Vagina (tissue), 2 donors: ENCODE measurements around the gene DNASE1L3. TPM values are rescaled to one million over a fixed set of nuclear protein-coding genes. Genes with fewer than 3 reads are reported as not detected.

Source experiments
- DNase-seq, 2 donors: peaks; one replicate each; pipeline ENCODE4 v3.0.0-alpha.2; 2017; ENCODE audit errors: extremely low spot score in 2 of 2
- H3K27ac ChIP-seq: fragments of 200-600 bp; sonication (generic); one replicate; pipeline ENCODE4 v1.5.1; 2019
- H3K27me3 ChIP-seq: fragments of 200-600 bp; sonication (generic); one replicate; pipeline ENCODE4 v1.5.1; 2019
- H3K36me3 ChIP-seq, 2 donors: fragments of 200-600 bp; sonication (generic); one replicate each; pipeline ENCODE4 v1.5.1; 2017 to 2019
- H3K4me1 ChIP-seq: fragments of 200-600 bp; sonication (generic); one replicate; pipeline ENCODE4 v1.5.1; 2019
- H3K4me3 ChIP-seq, 2 donors: fragments of 200-600 bp; sonication (generic); 1 replicate in 1 of 2; 2 replicates in 1 of 2; pipeline ENCODE4 v1.5.1; 2016 to 2019
- H3K9me3 ChIP-seq: fragments of 200-600 bp; sonication (generic); one replicate; pipeline ENCODE4 v1.5.1; 2019
- POLR2A ChIP-seq, 2 donors: fragments of 450-650 bp; IDR thresholded peaks; one replicate each; pipeline ENCODE4 v1.6.1; 2017; ENCODE audit warnings: antibody characterized with exemption in 2 of 2, mild to moderate bottlenecking in 2 of 2, moderate library complexity in 2 of 2
- POLR2AphosphoS5 ChIP-seq, 2 donors: sonication (generic); formaldehyde crosslinking; IDR thresholded peaks; one replicate each; pipeline ENCODE4 v1.9.0; 2017; ENCODE audit warnings: antibody characterized with exemption in 2 of 2, mild to moderate bottlenecking in 2 of 2, low read depth in 1 of 2; ENCODE audit not compliant: insufficient read depth in 1 of 2
- intact Hi-C: fragments of 100-400 bp; cut with DNase I; formaldehyde crosslinking; loops from one replicate; pipeline ENCODE4 v1.15.1; 2023
- total RNA-seq: library from RNA; depleted of rRNA; stranded (reverse); fragments of >200 nt; gene quantifications from one replicate; pipeline ENCODE4 v1.2.3, GENCODE V29; 2016
- TF ChIP-seq, protein P1 (sequence below), 3 experiments: fragments of 450-650 bp in 2 of 3; fragments of 200-600 bp in 1 of 3; sonication (generic) in 1 of 3; IDR thresholded peaks; one replicate each; pipeline ENCODE4 v1.5.1; 2017 to 2019; ENCODE audit warnings: antibody characterized with exemption in 3 of 3, mild to moderate bottlenecking in 2 of 3, moderate library complexity in 2 of 3

Gene DNASE1L3
- total RNA-seq, 1 donor from 2014 or later = 13.3 TPM

DNA sequence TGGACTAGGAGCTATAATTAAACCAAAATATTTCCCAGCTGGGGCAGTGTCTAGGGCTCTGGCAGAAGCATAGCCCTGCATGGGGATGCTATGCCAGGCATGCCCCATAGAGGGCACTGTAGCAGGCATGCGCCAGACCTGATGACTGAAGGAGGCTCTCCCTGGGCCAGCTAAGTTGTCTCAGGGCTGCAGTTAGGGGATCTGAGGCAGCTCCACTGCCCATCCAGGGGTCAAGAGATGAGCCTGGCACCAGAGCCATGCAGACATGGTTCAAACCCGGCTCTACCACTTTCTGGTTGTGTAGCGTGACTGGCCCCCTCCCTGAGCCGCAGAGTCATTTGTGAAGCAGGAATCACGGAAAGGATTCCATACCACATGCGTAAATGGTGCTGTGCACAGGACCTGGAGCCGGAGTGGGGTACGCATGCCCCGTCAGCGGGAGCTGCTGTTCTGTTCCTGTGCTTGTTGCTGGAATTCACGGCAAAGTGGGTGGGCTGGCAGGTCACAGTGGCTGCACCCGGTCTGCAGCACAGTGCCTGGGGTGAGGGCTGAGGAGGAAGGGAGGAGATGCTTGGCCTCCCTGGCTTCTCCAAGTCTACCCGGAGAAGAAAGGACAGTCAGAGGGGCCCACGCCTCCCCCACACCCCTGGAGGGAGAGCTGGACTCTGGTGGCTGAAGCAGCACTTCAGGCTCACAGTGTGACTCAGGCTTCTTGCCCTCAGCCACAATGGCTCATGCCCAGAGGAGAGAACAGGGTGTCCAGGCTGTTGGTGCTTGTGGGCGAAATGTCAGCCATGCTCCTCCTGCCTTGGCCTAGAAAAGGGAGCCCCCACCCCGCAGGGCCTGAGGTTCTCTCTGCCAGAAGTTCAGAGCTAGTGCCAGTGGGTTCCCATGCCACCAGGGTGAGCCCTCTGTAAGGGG lies 43.1 kb downstream of the DNASE1L3 start:
- intact Hi-C loops = loop anchor here (5.0 kb wide), 1 partner anchor 160 kb away; the partner anchor contains the start of gene FLNB
- H3K4me1 ChIP-seq = no peaks in the 10 kb centered on the region
- peaks cover 0 to 45% of the 10 kb centered on the region in 2 donors for H3K36me3 ChIP-seq
- H3K27ac ChIP-seq = no peak overlapping the region
- no peak for TF ChIP-seq POLR2AphosphoS5 (IDR thresholded peaks at IDR 0.05; ENCODE audit: insufficient read depth in 1 of 2, low read depth in 1 of 2)
- TF ChIP-seq, protein P1, sequence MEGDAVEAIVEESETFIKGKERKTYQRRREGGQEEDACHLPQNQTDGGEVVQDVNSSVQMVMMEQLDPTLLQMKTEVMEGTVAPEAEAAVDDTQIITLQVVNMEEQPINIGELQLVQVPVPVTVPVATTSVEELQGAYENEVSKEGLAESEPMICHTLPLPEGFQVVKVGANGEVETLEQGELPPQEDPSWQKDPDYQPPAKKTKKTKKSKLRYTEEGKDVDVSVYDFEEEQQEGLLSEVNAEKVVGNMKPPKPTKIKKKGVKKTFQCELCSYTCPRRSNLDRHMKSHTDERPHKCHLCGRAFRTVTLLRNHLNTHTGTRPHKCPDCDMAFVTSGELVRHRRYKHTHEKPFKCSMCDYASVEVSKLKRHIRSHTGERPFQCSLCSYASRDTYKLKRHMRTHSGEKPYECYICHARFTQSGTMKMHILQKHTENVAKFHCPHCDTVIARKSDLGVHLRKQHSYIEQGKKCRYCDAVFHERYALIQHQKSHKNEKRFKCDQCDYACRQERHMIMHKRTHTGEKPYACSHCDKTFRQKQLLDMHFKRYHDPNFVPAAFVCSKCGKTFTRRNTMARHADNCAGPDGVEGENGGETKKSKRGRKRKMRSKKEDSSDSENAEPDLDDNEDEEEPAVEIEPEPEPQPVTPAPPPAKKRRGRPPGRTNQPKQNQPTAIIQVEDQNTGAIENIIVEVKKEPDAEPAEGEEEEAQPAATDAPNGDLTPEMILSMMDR (IDR thresholded peaks at IDR 0.05) = peak; percentile 6 to 50 (median 36)
- no peak for DNase-seq
- no peaks in the 10 kb centered on the region for H3K9me3 ChIP-seq
- no peak overlapping the region for H3K4me3 ChIP-seq
- H3K27me3 ChIP-seq = no peaks in the 10 kb centered on the region

DNA sequence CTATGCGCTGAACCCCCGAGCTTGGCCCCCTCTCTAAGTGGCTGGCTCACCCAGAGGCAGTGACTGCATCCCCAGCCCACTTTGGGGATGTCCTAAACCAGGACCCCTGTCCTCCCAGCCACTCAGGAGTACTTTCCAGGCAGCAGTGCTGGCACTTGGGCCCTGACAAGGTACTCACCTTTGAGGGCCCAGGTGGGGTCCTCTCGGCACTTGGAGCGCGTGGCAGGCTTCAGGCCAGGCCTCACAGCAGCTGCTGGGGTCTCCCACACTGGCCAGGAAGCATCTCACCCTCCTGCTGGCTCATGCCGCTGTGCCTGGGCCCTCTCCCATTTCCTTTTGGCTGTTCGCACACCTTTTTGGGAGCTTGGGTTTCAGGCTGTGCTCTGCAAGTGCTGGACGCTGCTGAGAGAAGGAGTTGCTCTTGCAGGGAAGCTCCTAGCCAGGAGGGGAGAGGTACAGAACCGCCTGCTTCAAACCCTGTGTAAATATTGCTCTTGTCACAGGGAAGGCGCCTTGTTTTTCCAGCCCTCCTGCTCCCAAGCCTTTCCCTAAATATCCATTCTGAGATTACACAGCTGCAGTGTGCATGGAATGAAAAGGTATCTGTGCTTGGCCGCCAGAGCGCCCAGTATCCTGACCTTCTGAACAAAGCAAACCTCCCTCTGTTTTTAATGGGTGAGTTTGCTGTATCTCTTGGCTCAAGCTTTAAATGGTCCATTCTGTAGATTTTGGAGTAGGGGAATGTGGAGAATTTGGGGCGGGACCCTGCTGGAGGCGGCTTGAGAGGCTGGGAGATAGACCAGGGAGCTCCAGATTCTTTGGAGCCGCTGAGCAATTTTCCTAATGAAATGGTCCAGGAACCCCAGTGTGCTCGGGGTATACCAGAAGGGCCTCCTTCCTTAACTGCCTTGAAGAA lies 45.6 kb downstream of the DNASE1L3 start:
- DNase-seq = no peak
- Histone ChIP-seq H3K27me3 (no peaks in the 10 kb centered on the region), H3K9me3 (no peaks in the 10 kb centered on the region), H3K27ac (peak overlapping the region; percentile 42), H3K4me3 (no peak overlapping the region), H3K36me3 (peaks cover 0 to 31% of the 10 kb centered on the region in 2 donors), H3K4me1 (no peaks in the 10 kb centered on the region)
- TF ChIP-seq POLR2AphosphoS5 (IDR thresholded peaks at IDR 0.05; ENCODE audit: insufficient read depth in 1 of 2, low read depth in 1 of 2) (no peak), POLR2A (IDR thresholded peaks at IDR 0.05) (no peak)
- TF ChIP-seq, protein P1 (IDR thresholded peaks at IDR 0.05) = no peak
- intact Hi-C loops = loop anchor here (5.0 kb wide), 1 partner anchor 158 kb away; the partner anchor contains the start of gene FLNB

DNA sequence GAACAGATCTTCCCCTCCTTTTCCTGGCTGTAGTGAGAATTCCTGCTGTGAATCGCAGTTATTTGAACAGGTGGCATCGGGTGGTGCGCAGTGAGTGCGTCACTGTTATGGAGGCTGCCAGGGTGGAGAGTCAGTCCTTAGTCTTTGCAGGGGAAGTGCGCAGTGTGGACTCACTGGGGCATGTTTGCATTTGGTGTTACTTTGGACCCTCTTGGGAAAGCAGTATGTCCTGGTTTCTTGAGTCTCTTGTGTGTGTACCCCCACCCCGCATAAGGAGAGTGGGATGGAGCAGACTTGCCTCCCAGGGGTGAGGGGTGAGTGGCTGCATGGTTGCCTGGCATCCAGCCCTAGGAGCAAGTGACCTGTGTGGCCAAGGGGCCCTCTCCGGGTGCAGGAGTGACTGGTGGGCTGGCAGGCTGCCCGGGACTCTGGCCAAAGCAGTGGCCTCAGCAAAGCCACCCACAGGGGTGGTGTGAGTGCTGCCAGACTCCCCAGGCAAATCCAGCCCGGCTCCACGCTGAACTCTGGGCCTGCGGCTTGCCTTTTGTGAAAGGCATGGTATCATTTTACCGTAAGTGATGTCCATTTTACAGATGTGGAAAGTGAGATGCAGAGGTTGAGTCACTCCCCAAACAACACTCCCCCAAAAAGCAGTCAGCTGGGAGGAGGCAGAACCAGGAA lies 46.4 kb downstream of the DNASE1L3 start:
- DNase-seq = no peak
- H3K9me3 ChIP-seq = no peaks in the 10 kb centered on the region
- TF ChIP-seq, protein P1 (IDR thresholded peaks at IDR 0.05) = no peak
- TF ChIP-seq POLR2AphosphoS5 (IDR thresholded peaks at IDR 0.05; ENCODE audit: insufficient read depth in 1 of 2, low read depth in 1 of 2) (no peak), POLR2A (IDR thresholded peaks at IDR 0.05) (no peak)
- H3K4me3 ChIP-seq = no peak overlapping the region
- H3K4me1 ChIP-seq = no peaks in the 10 kb centered on the region
- peak overlapping the region; percentile 42 for H3K27ac ChIP-seq
- H3K27me3 ChIP-seq = no peaks in the 10 kb centered on the region
- intact Hi-C loops = no loop called here
- H3K36me3 ChIP-seq = peaks cover 0 to 25% of the 10 kb centered on the region in 2 donors

DNA sequence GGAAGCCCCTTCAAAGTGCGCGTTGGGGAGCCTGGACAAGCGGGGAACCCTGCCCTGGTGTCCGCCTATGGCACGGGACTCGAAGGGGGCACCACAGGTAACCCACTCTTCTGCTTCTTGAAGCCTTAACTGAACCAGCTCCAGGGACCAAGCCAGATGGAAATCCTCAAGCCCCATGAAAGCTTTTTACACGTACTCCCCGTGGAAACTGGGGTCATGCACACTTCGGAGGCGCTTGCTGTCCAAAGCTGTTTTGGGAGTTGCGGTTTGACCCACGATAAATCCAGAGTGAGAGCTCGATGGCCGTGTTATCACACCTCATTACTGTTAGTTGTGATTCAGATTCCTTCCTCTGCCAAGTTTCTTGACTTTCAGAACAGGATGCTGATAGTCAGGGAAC lies 47.5 kb downstream of the DNASE1L3 start:
- DNase-seq = no peak
- TF ChIP-seq POLR2A (IDR thresholded peaks at IDR 0.05) (no peak), POLR2AphosphoS5 (IDR thresholded peaks at IDR 0.05; ENCODE audit: insufficient read depth in 1 of 2, low read depth in 1 of 2) (no peak)
- TF ChIP-seq, protein P1 (IDR thresholded peaks at IDR 0.05) = no peak

More for the DNA sequence above, 47.5 kb downstream of the DNASE1L3 start:
- no peaks in the 10 kb centered on the region for H3K27me3 ChIP-seq
- intact Hi-C loops = no loop called here
- peaks cover 0 to 24% of the 10 kb centered on the region in 2 donors for H3K36me3 ChIP-seq
- H3K4me1 ChIP-seq = no peaks in the 10 kb centered on the region
- H3K4me3 ChIP-seq = no peak overlapping the region
- no peaks in the 10 kb centered on the region for H3K9me3 ChIP-seq
- no peak overlapping the region for H3K27ac ChIP-seq
